Endothelial cell of umbilical vein (primary cell): ENCODE results near the gene LRRC71. TPM values are rescaled to one million over a fixed set of nuclear protein-coding genes. Genes with fewer than 3 reads are reported as not detected.

Experiments used
- BruUV-seq: library from RNA; stranded (reverse); fragments of 400-500 nt; replicated peaks from 2 replicates; lab custom pipeline; 2021; lab: Mats Ljungman, UMichigan
- CTCF ChIA-PET: fragments of 300-600, 350-600 bp; sonication (Branson Sonifier 250); formaldehyde crosslinking; loops from one replicate; lab custom pipeline; 2021; ENCODE audit warnings: antibody characterized with exemption, inconsistent platforms; lab: Charles Lee
- POLR2A ChIA-PET: fragments of 300-600, 350-600 bp; sonication (Branson Sonifier 250); formaldehyde crosslinking; loops from one replicate; lab custom pipeline; 2021; ENCODE audit warnings: antibody characterized with exemption, inconsistent platforms; lab: Charles Lee
- DNase-seq: peaks from one replicate; pipeline ENCODE4 v3.0.0-alpha.2; 2011; ENCODE audit warnings: low read depth, low spot score
- FAIRE-seq: peaks from 2 replicates; lab custom pipeline; 2011; peaks lifted over from hg19 to GRCh38; lab: Jason Lieb, UNC
- H2AFZ ChIP-seq: 2 replicates; pipeline ENCODE4 v1.6.0; 2012; ENCODE audit warnings: low read depth, low read length, control low read depth, inconsistent platforms
- H3K27ac ChIP-seq: 2 replicates; pipeline ENCODE4 v1.5.1; 2011; ENCODE audit warnings: low read depth, mild to moderate bottlenecking, control low read depth, low read length, moderate library complexity; ENCODE audit not compliant: insufficient read depth
- H3K27me3 ChIP-seq, 2 experiments: 2 replicates each; pipeline versions ENCODE4 v1.6.0 to v1.6.1; 2011; ENCODE audit warnings: low read length in 2 of 2, mixed read lengths in 1 of 2; ENCODE audit not compliant: control insufficient read depth in 2 of 2, insufficient read depth in 2 of 2
- H3K36me3 ChIP-seq, 2 experiments: 2 replicates in 1 of 2; 3 replicates in 1 of 2; pipeline ENCODE4 v1.5.1; 2011; ENCODE audit warnings: low read length in 2 of 2, mild to moderate bottlenecking in 1 of 2, moderate library complexity in 1 of 2; ENCODE audit not compliant: control insufficient read depth in 2 of 2, insufficient read depth in 2 of 2; ENCODE audit errors: extremely low read depth in 1 of 2
- H3K4me1 ChIP-seq: 3 replicates; pipeline ENCODE4 v1.5.1; 2011; ENCODE audit warnings: mild to moderate bottlenecking, low read length; ENCODE audit not compliant: control insufficient read depth, insufficient read depth; ENCODE audit errors: extremely low read depth
- H3K4me2 ChIP-seq: 2 replicates; pipeline ENCODE4 v1.6.1; 2011; ENCODE audit warnings: low read length, control low read depth, mixed read lengths; ENCODE audit not compliant: insufficient read depth
- H3K4me3 ChIP-seq, 3 experiments: fragments of 200-600 bp in 1 of 3; sonication (generic), shearing (Covaris generic) in 1 of 3; replicated peaks in 1 of 3; 2 replicates each; pipeline ENCODE4 v1.5.1; 2011 to 2016; ENCODE audit warnings: control low read depth in 3 of 3, low read length in 3 of 3, mild to moderate bottlenecking in 2 of 3, inconsistent platforms in 1 of 3, low read depth in 1 of 3, moderate library complexity in 1 of 3; ENCODE audit not compliant: insufficient read depth in 1 of 3
- H3K79me2 ChIP-seq: 2 replicates; pipeline ENCODE4 v1.6.0; 2012; ENCODE audit warnings: low read length, inconsistent platforms; ENCODE audit not compliant: control insufficient read depth, insufficient read depth
- H3K9ac ChIP-seq: replicated peaks from 2 replicates; pipeline ENCODE3; 2011; ENCODE audit warnings: low read length, control low read depth; ENCODE audit not compliant: insufficient read depth; ENCODE audit errors: extremely low read depth
- H3K9me1 ChIP-seq: replicated peaks from 3 replicates; pipeline ENCODE4 v1.6.0; 2011; ENCODE audit warnings: mild to moderate bottlenecking, low read length; ENCODE audit not compliant: control insufficient read depth, insufficient read depth; ENCODE audit errors: extremely low read depth
- H3K9me3 ChIP-seq: replicated peaks from 2 replicates; pipeline ENCODE4 v1.5.1; 2012; ENCODE audit warnings: low read length, inconsistent platforms; ENCODE audit not compliant: control insufficient read depth, insufficient read depth
- H4K20me1 ChIP-seq: replicated peaks from 2 replicates; pipeline ENCODE3; 2011; ENCODE audit warnings: mild to moderate bottlenecking, low read length; ENCODE audit not compliant: control insufficient read depth, insufficient read depth; ENCODE audit errors: extremely low read depth
- EZH2 ChIP-seq: IDR thresholded peaks from 2 replicates; pipeline ENCODE4 v1.6.1; 2012; ENCODE audit warnings: borderline replicate concordance, low read depth, mild to moderate bottlenecking, moderate library complexity, low read length, inconsistent platforms; ENCODE audit not compliant: severe bottlenecking
- FOS ChIP-seq: IDR thresholded peaks from 2 replicates; pipeline ENCODE4 v1.6.1; 2011; ENCODE audit warnings: mild to moderate bottlenecking, low read length, moderate library complexity, borderline replicate concordance; ENCODE audit not compliant: insufficient read depth
- GATA2 ChIP-seq: IDR thresholded peaks from 2 replicates; pipeline ENCODE4 v1.7.0; 2011; ENCODE audit warnings: low read depth, mild to moderate bottlenecking, moderate library complexity, mixed read lengths, low read length; ENCODE audit not compliant: insufficient read length, insufficient read depth
- JUN ChIP-seq: IDR thresholded peaks from 2 replicates; pipeline ENCODE4 v1.6.1; 2011; ENCODE audit warnings: borderline replicate concordance, low read depth; ENCODE audit not compliant: insufficient read length, insufficient read depth
- MYC ChIP-seq: IDR thresholded peaks from one replicate; pipeline ENCODE4 v1.6.1; 2011; ENCODE audit warnings: mild to moderate bottlenecking, low read depth, low read length
- POLR2A ChIP-seq: IDR thresholded peaks from 2 replicates; pipeline ENCODE4 v1.6.1; 2012; ENCODE audit warnings: low read depth, mild to moderate bottlenecking, control low read depth, low read length
- POLR2AphosphoS5 ChIP-seq: IDR thresholded peaks from 2 replicates; pipeline ENCODE4 v1.6.1; 2012; ENCODE audit warnings: low read depth, mild to moderate bottlenecking, control low read depth, low read length, moderate library complexity; ENCODE audit not compliant: insufficient read depth
- dilution Hi-C: fragments of 300-500 bp; cut with MboI; formaldehyde crosslinking; loops from one replicate; pipeline ENCODE4 v1.15.0; 2019; ENCODE audit warnings: low sequenced_read_pairs; ENCODE audit not compliant: extremely low pct_ligation_motif_present
- intact Hi-C: fragments of 100-400 bp; cut with micrococcal nuclease; formaldehyde crosslinking; loops from one replicate; pipeline ENCODE4 v1.10.0; 2022
- polyA plus RNA-seq, 4 experiments: library from polyadenylated mRNA; depleted of rRNA in 3 of 4; stranded (reverse) in 3 of 4; unstranded in 1 of 4; fragments of >200 nt; gene quantifications; 2 replicates each; pipeline versions ENCODE4 v1.2.1 to v1.2.3, GENCODE V29; 2011 to 2012; ENCODE audit warnings: missing spikeins in 1 of 4
- total RNA-seq: library from RNA; stranded (reverse); gene quantifications from 2 replicates; pipeline ENCODE4 v1.2.3, GENCODE V29; 2021
- TF ChIP-seq, protein P1 (sequence below), 2 donors: IDR thresholded peaks; 1 replicate in 1 of 2; 2 replicates in 1 of 2; pipeline ENCODE4 v1.5.1; 2011; ENCODE audit warnings: low read length in 2 of 2, mild to moderate bottlenecking in 2 of 2, moderate library complexity in 2 of 2, control low read depth in 1 of 2, inconsistent platforms in 1 of 2, low read depth in 1 of 2; ENCODE audit not compliant: insufficient read depth in 1 of 2; ENCODE audit errors: extremely low read depth in 1 of 2
- TF ChIP-seq, protein P2 (sequence below): IDR thresholded peaks from 2 replicates; pipeline ENCODE4 v1.6.1; 2011; ENCODE audit not compliant: insufficient read depth, insufficient read length

The LRRC71 gene
- total and polyA plus RNA-seq, 2 donors (not counting 3 experiments of a cell fraction or from before 2014, with no cell fraction given), result 0.35 to 0.66 TPM

DNA sequence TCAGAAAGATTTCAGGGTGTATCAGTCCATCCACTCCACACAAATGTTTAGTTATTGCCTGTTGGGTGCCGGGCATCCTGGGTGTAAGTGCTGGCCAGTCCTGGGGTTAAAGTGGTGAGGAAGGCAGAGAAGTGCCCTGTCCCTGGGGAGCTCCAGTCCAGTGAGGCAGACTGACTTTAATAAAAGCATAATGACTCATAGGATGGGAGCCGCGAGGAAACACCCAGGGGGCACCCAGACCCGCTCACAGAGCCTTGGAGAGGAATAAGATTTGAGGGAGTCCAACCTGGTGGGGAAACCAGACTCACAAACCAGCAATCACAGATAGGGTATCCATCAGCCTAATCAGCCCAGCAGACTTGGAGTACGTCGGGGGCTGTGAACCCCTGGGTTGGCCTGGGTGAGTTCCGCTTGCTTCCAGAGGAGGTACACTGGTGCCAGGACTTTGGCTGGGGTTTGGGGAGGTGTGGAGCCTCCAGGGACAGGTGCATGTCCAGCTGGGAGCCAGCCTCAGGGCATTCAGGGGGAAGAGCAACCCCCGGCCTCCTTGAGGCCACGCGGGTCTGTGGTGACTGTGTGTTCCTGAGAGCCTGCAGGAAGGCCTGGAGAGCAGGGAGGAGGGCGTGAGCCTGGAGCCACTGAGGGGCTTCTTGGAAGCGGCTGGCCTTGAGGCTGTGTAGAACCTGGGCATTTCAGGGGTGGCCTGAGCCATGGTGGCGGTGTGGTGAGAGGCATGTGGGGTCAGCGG is 23.2 kb upstream of the LRRC71 start:
- H3K9me1 ChIP-seq, result no peaks in the 10 kb centered on the region
- H3K4me3 ChIP-seq, result peak overlapping the region in 1 of 3 experiments; percentile 34
- H3K27me3 ChIP-seq, result no peaks in the 10 kb centered on the region
- H3K9ac ChIP-seq, result peak overlapping the region; percentile 84
- no peaks in the 10 kb centered on the region for H3K9me3 ChIP-seq
- ChIA-PET POLR2A (no interaction called here), CTCF (interaction anchor here (0.9 to 2.8 kb wide), 7 partner anchors 7 to 208 kb away, joined by 3 to 14 read pairs (median 6); partner anchors contain the start of gene LRRC71)
- H3K79me2 ChIP-seq, result peaks cover 84% of the 10 kb centered on the region
- H2AFZ ChIP-seq, result no peak overlapping the region
- peaks cover 75% of the 10 kb centered on the region for H3K4me1 ChIP-seq
- TF ChIP-seq POLR2AphosphoS5, result peak; percentile 3
- TF ChIP-seq POLR2A, result peak; percentile 53
- peak; percentile 43 for TF ChIP-seq FOS
- TF ChIP-seq GATA2, result no peak
- TF ChIP-seq, protein P1, sequence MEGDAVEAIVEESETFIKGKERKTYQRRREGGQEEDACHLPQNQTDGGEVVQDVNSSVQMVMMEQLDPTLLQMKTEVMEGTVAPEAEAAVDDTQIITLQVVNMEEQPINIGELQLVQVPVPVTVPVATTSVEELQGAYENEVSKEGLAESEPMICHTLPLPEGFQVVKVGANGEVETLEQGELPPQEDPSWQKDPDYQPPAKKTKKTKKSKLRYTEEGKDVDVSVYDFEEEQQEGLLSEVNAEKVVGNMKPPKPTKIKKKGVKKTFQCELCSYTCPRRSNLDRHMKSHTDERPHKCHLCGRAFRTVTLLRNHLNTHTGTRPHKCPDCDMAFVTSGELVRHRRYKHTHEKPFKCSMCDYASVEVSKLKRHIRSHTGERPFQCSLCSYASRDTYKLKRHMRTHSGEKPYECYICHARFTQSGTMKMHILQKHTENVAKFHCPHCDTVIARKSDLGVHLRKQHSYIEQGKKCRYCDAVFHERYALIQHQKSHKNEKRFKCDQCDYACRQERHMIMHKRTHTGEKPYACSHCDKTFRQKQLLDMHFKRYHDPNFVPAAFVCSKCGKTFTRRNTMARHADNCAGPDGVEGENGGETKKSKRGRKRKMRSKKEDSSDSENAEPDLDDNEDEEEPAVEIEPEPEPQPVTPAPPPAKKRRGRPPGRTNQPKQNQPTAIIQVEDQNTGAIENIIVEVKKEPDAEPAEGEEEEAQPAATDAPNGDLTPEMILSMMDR (IDR thresholded peaks at IDR 0.05; ENCODE audit: extremely low read depth in 1 of 2, insufficient read depth in 1 of 2, low read depth in 1 of 2, low read length in 2 of 2), result no peak
- TF ChIP-seq MYC, result no peak
- TF ChIP-seq, protein P2, sequence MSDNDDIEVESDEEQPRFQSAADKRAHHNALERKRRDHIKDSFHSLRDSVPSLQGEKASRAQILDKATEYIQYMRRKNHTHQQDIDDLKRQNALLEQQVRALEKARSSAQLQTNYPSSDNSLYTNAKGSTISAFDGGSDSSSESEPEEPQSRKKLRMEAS, result no peak
- TF ChIP-seq JUN, result peak; percentile 16
- no peak for TF ChIP-seq EZH2
- dilution Hi-C loops, result no loop called here
- intact Hi-C loops, result loop anchor here (2.0 to 10.0 kb wide), 2 partner anchors 236 to 392 kb away; partner anchors contain the start of gene MEF2D
- H3K36me3 ChIP-seq, result no peaks in the 10 kb centered on the region
- TSS peak; percentile 62 for BruUV-seq
- peak overlapping the region; percentile 96 for H3K4me2 ChIP-seq
- H4K20me1 ChIP-seq, result no peaks in the 10 kb centered on the region
- no peak for FAIRE-seq
- peak; percentile 61 for DNase-seq
- peak overlapping the region; percentile 95 for H3K27ac ChIP-seq
